ENCODE results near the gene FIZ1.

GRCh38 chr19:55621205-55621672 is 21.9 kb upstream of the FIZ1 start:
- no peak for TF ChIP-seq CTCF (IDR thresholded peaks at IDR 0.05)
- no peak for TF ChIP-seq EZH2 (IDR thresholded peaks at IDR 0.05)
- no peak for TF ChIP-seq EZH2phosphoT487 (IDR thresholded peaks at IDR 0.05)

All from neural progenitor cell (in vitro differentiated cells).